Hematopoietic multipotent progenitor cell treated with erythropoietin and hydrocortisone succinate and interleukin-3 and kit ligand, for 4 days (in vitro differentiated cells): ENCODE measurements around the gene LACTBL1.

ENCODE experiments used
- DNase-seq: peaks from one replicate; pipeline ENCODE4 v3.0.0-alpha.2; 2015

The LACTBL1 gene

GRCh38 chr1:22910986-22911651 is 61.5 kb downstream of the LACTBL1 start:
- DNase-seq = no peak

- no peak for DNase-seq
Measured at GRCh38 chr1:22910286-22910685, 62.4 kb downstream of the LACTBL1 start.

- DNase-seq = no peak
Measured at GRCh38 chr1:22908880-22909426, 63.7 kb downstream of the LACTBL1 start.

- DNase-seq = no peak
Measured at GRCh38 chr1:22907528-22907927, 65.1 kb downstream of the LACTBL1 start.

- DNase-seq = no peak
Measured at GRCh38 chr1:22906968-22907367, 65.7 kb downstream of the LACTBL1 start.

- DNase-seq = no peak
Measured at GRCh38 chr1:22903113-22903512, 69.6 kb downstream of the LACTBL1 start.
